HFFc6 (cell line): ENCODE data around the gene PNPO. TPM values are rescaled to one million over a fixed set of nuclear protein-coding genes. Genes with fewer than 3 reads are reported as not detected.

ENCODE experiments used
- DNase-seq: peaks from one replicate; pipeline ENCODE4 v3.0.0-alpha.2; 2018
- H3K27ac Mint-ChIP-seq: 2 replicates; pipeline ENCODE4 v1.8.0; 2020; ENCODE audit warnings: mild to moderate bottlenecking, mixed read lengths
- H3K27me3 Mint-ChIP-seq: 2 replicates; pipeline ENCODE4 v1.8.0; 2021; ENCODE audit warnings: mild to moderate bottlenecking, moderate library complexity, mixed read lengths; ENCODE audit not compliant: insufficient read depth
- H3K36me3 Mint-ChIP-seq: 2 replicates; pipeline ENCODE4 v1.8.0; 2021; ENCODE audit warnings: low read depth, mixed read lengths
- H3K4me1 Mint-ChIP-seq: 2 replicates; pipeline ENCODE4 v1.8.0; 2020; ENCODE audit warnings: low read depth, mixed read lengths
- H3K4me3 Mint-ChIP-seq: 2 replicates; pipeline ENCODE4 v1.8.0; 2020; ENCODE audit warnings: mild to moderate bottlenecking, moderate library complexity, mixed read lengths
- H3K9me3 Mint-ChIP-seq: 2 replicates; pipeline ENCODE4 v1.8.0; 2020; ENCODE audit warnings: mild to moderate bottlenecking, mixed read lengths
- total RNA-seq, 6 experiments: library from RNA; stranded (reverse); fragmentation: NEBNext Ultra II Directional; extraction: Animal tissue kit (Norgen Biotek cat#: 25700); gene quantifications; 2 replicates in 1 of 6; 3 replicates in 5 of 6; pipeline ENCODE4 v1.2.3, GENCODE V29; 2021
- TF ChIP-seq, protein P1 (sequence below): fragments of 200-600 bp; sonication (generic); IDR thresholded peaks from 2 replicates; pipeline ENCODE4 v1.5.0; 2021; ENCODE audit warnings: antibody characterized with exemption, mild to moderate bottlenecking

Gene PNPO
- total RNA-seq, 6 experiments from 2014 or later, result 46.0 to 55.5 (median 51.1) TPM

DNA sequence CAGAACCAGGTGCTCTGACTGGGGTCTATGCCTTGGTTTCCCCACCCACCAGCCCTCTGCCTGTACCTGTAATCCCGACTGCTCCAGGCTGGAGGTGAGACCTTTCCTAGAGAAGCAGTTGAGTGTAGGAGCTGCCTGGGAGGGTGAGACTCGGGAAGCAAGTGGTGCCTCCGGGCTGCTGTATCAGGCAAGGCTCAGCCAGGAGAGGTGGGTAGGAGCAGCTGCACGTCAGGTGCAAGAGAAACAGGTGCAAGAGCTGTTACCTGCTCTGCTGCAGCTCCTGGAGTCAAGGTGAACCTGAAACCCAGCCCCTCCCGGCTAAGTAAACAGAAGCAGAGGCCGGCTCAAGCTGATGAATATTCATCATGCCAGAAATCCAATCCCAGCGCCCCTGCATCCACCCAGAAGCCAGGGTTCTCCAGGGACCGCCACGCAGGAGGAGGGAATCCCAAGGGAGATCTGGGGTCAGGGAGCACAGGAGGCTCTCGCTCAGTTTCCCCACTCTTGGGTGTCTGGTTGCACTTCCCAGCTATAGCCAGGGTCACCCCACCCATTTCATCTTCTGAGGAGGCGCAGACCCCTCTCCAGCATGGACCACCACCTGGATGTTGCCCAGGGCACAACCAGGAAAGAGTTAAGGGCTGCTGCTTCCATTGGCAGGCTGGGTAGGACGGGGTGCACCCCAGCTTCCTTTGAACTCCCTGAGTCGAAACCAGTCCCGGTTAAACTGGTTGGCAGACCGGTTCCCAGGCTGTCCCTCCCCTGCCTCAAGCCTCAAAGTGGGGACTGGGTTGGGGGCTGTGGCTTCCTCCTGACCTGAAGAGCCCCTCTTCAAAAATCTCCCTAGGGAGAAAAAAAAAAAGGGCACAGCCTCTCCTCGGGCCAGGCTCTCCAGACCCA, 16.5 kb downstream of the PNPO start, which contains the start of gene PRR15L:
Gene PRR15L (minus strand): TSS at position 293 of the 900 bp plus-strand sequence. CDS start 4,649 bp downstream, outside the sequence.
- TF ChIP-seq, protein P1, sequence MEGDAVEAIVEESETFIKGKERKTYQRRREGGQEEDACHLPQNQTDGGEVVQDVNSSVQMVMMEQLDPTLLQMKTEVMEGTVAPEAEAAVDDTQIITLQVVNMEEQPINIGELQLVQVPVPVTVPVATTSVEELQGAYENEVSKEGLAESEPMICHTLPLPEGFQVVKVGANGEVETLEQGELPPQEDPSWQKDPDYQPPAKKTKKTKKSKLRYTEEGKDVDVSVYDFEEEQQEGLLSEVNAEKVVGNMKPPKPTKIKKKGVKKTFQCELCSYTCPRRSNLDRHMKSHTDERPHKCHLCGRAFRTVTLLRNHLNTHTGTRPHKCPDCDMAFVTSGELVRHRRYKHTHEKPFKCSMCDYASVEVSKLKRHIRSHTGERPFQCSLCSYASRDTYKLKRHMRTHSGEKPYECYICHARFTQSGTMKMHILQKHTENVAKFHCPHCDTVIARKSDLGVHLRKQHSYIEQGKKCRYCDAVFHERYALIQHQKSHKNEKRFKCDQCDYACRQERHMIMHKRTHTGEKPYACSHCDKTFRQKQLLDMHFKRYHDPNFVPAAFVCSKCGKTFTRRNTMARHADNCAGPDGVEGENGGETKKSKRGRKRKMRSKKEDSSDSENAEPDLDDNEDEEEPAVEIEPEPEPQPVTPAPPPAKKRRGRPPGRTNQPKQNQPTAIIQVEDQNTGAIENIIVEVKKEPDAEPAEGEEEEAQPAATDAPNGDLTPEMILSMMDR, result no peak
- no peak within 1 kb of the TSS for H3K27ac Mint-ChIP-seq
- H3K4me1 Mint-ChIP-seq, result no peaks in the 10 kb centered on the region
- H3K36me3 Mint-ChIP-seq, result peaks cover 11% of the 10 kb centered on the region; the same call in 1 of the 2 replicates
- peaks cover 4% of the 10 kb centered on the region for H3K27me3 Mint-ChIP-seq
- DNase-seq, result no peak
- H3K4me3 Mint-ChIP-seq, result no peak within 1 kb of the TSS
- no peaks in the 10 kb centered on the region for H3K9me3 Mint-ChIP-seq

DNA sequence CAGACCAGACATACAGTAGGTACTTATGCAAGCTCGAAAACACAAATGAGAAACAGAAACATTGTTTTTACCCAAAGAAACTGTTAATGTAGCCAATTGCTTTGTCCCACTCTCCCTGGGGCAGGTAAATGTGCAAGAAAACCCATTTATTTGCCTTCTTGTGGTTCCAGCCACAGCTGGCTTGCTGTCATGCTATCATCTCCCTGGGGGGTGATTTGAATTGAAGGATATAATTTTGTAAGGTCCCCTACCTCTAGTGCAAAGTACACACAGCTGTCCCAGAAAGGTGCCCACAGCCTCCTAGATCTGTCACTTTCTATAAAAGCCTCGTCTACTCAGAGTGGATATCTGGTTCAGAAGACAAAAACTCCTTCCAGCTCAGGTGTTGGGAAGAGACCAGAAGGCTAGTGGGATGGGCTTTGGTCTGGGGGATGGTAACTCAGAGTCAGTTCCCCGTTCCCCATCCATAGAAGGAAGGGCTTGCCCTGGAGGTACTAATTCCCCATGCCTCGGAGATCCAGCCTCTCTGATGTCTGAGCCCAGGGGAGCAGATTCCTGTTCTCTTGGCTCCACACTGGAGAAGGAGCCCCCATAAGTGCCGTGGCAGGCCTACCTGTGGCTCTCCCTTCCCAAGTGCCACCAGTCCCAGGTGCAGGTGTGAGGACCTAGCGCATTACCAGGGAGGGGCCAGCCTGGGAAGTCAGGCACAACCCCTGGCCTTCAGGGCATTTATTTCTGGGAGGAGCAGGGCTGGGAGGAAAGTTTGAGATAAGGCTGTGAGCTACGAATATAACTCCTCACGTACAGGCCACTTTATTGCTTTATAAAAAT, 18.7 kb downstream of the PNPO start:
- DNase-seq, result no peak
- Mint-ChIP-seq H3K27me3 (peaks cover 6% of the 10 kb centered on the region), H3K9me3 (no peaks in the 10 kb centered on the region), H3K27ac (no peak overlapping the region), H3K4me3 (no peak overlapping the region), H3K4me1 (no peaks in the 10 kb centered on the region), H3K36me3 (peaks cover 11% of the 10 kb centered on the region; the same call in 1 of the 2 replicates)
- TF ChIP-seq, protein P1, result no peak

DNA sequence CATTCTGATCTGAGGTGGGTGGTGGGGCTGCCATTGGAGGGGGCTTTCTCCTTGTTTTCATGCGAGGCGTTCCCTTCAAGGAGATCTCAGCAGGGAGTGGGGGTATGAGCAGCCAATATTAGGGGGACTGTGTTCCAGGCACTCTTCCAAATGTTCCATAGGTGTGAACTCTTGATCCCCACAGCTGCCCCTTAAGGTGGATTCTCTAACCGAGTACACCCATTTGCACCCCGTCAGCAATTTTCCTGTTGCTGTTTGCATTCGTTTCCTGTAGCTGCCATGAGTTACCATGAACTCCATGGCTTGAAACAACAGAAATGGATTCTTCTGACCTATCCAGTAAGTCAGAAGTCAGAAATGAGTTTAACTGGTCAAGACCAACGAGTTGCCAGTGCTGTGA, 20.0 kb downstream of the PNPO start:
- Mint-ChIP-seq H3K4me1 (peaks cover 5% of the 10 kb centered on the region; the same call in 1 of the 2 replicates), H3K4me3 (no peak overlapping the region)

DNA sequence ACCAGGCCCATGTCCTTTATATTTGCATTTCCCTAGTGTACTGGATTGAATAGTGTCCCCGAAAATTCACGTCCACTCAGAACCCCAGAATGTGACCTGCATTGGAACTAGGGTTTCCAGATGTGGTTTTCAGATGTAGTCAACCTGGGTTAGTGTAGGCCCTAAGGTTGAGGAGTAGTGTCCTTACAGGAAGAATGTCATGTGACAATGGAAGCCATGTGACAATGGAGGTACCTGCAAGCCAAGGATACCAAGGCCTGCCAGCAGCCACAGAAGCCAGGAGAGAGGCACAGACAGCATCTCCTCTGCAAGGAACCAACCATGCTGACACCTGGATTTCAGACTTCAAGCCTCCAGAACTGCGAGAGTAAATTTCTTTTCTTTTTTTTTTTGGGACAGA, 21.5 kb downstream of the PNPO start:
- no peaks in the 10 kb centered on the region for H3K9me3 Mint-ChIP-seq
- no peak overlapping the region for H3K4me3 Mint-ChIP-seq
- peaks cover 15% of the 10 kb centered on the region for H3K4me1 Mint-ChIP-seq
- H3K27me3 Mint-ChIP-seq, result peaks cover 6% of the 10 kb centered on the region
- TF ChIP-seq, protein P1, result no peak
- H3K27ac Mint-ChIP-seq, result no peak overlapping the region
- H3K36me3 Mint-ChIP-seq, result peaks cover 11% of the 10 kb centered on the region; the same call in 1 of the 2 replicates
- DNase-seq, result no peak

More for the DNA sequence above, 20.0 kb downstream of the PNPO start:
- Mint-ChIP-seq H3K27ac (no peak overlapping the region), H3K36me3 (peaks cover 11% of the 10 kb centered on the region; the same call in 1 of the 2 replicates), H3K9me3 (no peaks in the 10 kb centered on the region), H3K27me3 (peaks cover 6% of the 10 kb centered on the region)
- no peak for DNase-seq
- TF ChIP-seq, protein P1, result no peak

DNA sequence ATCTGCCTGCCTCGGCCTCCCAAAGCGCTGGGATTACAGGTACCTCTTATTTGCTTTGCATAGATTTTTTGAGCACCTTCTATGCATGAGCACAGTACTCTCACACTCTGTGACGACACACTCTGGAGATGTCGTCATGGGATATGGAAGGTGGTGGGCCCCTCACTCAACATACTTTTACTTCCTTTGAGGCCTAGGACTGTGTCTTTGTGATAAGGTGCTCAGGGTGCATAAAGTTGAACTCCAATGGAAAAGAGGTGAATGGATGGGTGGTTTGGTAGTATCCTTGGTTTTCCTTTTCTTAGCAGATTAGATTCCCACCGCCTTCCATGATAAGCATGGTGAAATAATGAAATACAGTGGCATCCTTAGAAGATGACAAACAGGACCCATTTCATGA, 23.5 kb downstream of the PNPO start:
- H3K4me3 Mint-ChIP-seq, result no peak overlapping the region
- DNase-seq, result no peak
- no peak overlapping the region for H3K27ac Mint-ChIP-seq
- H3K27me3 Mint-ChIP-seq, result peaks cover 3% of the 10 kb centered on the region; the same call in 1 of the 2 replicates
- TF ChIP-seq, protein P1, result no peak
- no peaks in the 10 kb centered on the region for H3K9me3 Mint-ChIP-seq
- H3K4me1 Mint-ChIP-seq, result peaks cover 23% of the 10 kb centered on the region
- peaks cover 11% of the 10 kb centered on the region; the same call in 1 of the 2 replicates for H3K36me3 Mint-ChIP-seq
